CD4-positive, alpha-beta T cell treated with Interleukin-21 for 1 hour (primary cell): Measurements from ENCODE around the gene PCDHA1.
"Not testable (repeated sequence)": the region's sequence is repeated elsewhere in the genome, so short reads cannot be mapped to it uniquely, and the experiment has no call there.

Experiments
- DNase-seq: peaks from one replicate; pipeline ENCODE4 v3.0.0-alpha.2; 2020

PCDHA1 gene

DNA sequence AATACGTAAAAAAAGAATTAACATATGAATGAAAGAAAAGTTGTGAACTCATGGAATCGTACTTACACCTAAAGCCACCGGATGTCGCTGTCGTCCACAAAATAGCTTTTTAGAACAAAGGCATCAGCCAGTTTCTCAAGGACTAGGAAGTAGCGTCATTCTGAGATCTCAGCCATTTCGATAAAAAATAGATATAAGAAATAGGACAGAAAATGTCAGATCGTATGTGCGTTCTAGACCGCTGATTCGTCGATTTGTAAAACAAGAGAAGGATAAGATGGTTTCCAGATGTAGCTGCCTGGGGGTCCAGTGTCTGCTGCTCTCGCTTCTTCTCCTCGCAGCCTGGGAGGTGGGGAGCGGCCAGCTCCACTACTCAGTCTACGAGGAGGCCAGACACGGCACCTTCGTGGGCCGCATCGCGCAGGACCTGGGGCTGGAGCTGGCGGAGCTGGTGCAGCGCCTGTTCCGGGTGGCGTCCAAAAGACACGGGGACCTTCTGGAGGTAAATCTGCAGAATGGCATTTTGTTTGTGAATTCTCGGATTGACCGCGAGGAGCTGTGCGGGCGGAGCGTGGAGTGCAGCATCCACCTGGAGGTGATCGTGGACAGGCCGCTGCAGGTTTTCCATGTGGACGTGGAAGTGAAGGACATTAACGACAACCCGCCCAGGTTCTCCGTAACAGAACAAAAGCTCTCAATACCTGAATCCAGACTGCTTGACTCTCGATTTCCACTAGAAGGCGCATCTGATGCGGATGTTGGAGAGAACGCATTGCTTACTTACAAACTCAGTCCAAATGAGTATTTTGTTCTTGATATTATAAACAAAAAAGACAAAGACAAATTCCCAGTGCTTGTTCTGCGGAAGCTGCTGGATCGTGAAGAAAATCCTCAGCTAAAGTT lies 70.1 kb downstream of the PCDHA1 start, which contains the start of gene PCDHA10:
TSS of gene PCDHA10 (plus strand) at position 126 of the 903 bp plus-strand sequence. CDS start at position 278, 152 bp downstream.
- no peak for DNase-seq

DNA sequence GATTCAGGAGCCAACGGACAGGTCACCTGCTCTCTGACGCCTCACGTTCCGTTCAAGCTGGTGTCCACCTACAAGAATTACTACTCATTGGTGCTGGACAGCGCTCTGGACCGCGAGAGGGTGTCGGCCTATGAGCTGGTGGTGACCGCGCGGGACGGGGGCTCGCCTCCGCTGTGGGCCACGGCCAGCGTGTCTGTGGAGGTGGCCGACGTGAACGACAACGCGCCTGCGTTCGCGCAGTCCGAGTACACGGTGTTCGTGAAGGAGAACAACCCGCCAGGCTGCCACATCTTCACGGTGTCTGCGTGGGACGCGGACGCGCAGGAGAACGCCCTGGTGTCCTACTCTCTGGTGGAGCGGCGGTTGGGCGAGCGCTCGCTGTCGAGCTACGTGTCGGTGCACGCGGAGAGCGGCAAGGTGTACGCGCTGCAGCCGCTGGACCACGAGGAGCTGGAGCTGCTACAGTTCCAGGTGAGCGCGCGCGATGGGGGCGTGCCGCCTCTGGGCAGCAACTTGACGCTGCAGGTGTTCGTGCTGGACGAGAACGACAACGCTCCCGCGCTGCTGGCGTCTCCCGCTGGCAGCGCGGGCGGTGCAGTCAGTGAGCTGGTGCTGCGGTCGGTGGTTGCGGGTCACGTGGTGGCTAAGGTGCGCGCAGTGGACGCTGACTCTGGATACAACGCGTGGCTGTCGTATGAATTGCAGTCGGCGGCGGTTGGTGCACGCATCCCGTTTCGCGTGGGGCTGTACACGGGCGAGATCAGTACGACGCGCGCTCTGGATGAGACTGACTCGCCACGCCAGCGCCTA lies 71.4 kb downstream of the PCDHA1 start:
- DNase-seq, result no peak

DNA sequence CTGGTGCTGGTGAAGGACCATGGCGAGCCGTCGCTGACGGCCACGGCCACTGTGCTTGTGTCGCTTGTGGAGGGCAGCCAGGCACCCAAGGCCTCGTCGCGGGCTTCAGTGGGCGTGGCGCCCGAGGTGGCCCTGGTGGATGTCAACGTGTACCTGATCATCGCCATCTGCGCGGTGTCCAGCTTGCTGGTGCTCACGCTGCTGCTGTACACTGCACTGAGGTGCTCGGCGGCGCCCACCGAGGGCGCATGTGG lies 72.0 kb downstream of the PCDHA1 start:
- no peak for DNase-seq

- no peak for DNase-seq
Observed at GRCh38 chr5:140862441-140863295, 76.7 kb downstream of the PCDHA1 start.

GRCh38 chr5:140868721-140869554 lies 83.0 kb downstream of the PCDHA1 start, which contains the start of gene PCDHA11:
TSS of gene PCDHA11 (plus strand) at chr5:140868957. CDS start at chr5:140869104, 147 bp downstream.
- no peak for DNase-seq

- DNase-seq, result no peak
Observed at GRCh38 chr5:140869555-140869886, 83.6 kb downstream of the PCDHA1 start.

DNA sequence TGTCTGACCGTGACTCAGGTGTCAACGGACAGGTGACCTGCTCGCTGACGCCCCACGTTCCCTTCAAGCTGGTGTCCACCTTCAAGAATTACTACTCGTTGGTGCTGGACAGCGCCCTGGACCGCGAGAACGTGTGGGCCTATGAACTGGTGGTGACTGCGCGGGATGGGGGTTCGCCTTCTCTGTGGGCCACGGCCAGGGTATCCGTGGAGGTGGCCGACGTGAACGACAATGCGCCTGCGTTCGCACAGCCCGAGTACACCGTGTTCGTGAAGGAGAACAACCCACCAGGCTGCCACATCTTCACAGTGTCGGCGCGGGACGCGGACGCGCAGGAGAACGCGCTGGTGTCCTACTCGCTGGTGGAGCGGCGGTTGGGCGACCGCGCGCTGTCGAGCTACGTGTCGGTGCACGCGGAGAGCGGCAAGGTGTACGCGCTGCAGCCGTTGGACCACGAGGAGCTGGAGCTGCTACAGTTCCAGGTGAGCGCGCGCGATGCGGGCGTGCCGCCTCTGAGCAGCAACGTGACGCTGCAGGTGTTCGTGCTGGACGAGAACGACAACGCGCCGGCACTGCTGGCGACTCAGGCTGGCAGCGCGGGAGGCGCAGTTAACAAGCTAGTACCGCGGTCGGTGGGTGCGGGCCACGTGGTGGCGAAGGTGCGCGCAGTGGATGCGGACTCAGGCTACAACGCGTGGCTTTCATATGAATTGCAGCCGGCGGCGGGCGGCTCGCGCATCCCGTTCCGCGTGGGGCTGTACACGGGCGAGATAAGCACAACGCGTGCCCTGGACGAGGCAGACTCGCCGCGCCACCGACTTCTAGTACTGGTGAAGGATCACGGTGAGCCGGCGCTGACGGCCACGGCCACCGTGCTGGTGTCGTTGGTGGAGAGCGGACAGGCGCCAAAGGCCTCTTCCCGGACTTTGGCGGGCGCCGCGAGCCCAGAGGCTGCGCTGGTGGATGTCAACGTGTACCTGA lies 84.6 kb downstream of the PCDHA1 start:
- DNase-seq, result no peak

- no peak for DNase-seq
Observed at GRCh38 chr5:140875085-140876065, 89.4 kb downstream of the PCDHA1 start, which contains the start of gene PCDHA12. TSS of gene PCDHA12 (plus strand) at chr5:140875308. CDS start at chr5:140875473, 165 bp downstream.

DNA sequence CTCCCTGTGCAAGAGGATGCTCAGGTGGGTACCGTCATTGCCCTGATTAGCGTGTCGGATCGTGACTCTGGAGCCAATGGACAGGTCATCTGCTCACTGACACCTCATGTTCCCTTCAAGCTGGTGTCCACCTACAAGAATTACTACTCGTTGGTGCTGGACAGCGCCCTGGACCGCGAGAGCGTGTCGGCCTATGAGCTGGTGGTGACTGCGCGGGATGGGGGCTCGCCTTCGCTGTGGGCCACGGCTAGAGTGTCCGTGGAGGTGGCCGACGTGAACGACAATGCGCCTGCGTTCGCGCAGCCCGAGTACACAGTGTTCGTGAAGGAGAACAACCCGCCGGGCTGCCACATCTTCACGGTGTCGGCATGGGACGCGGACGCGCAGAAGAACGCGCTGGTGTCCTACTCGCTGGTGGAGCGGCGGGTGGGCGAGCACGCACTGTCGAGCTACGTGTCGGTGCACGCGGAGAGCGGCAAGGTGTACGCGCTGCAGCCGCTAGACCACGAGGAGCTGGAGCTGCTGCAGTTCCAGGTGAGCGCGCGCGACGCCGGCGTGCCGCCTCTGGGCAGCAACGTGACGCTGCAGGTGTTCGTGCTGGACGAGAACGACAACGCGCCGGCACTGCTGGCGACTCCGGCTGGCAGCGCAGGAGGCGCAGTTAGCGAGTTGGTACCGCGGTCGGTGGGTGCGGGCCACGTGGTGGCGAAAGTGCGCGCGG lies 90.8 kb downstream of the PCDHA1 start:
- DNase-seq, result not testable (repeated sequence)

DNA sequence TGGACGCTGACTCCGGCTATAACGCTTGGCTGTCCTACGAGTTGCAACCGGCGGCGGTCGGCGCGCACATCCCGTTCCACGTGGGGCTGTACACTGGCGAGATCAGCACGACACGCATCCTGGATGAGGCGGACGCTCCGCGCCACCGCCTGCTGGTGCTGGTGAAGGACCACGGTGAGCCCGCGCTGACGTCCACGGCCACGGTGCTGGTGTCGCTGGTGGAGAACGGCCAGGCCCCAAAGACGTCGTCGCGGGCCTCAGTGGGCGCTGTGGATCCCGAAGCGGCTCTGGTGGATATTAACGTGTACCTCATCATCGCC lies 91.3 kb downstream of the PCDHA1 start:
- no peak for DNase-seq

DNA sequence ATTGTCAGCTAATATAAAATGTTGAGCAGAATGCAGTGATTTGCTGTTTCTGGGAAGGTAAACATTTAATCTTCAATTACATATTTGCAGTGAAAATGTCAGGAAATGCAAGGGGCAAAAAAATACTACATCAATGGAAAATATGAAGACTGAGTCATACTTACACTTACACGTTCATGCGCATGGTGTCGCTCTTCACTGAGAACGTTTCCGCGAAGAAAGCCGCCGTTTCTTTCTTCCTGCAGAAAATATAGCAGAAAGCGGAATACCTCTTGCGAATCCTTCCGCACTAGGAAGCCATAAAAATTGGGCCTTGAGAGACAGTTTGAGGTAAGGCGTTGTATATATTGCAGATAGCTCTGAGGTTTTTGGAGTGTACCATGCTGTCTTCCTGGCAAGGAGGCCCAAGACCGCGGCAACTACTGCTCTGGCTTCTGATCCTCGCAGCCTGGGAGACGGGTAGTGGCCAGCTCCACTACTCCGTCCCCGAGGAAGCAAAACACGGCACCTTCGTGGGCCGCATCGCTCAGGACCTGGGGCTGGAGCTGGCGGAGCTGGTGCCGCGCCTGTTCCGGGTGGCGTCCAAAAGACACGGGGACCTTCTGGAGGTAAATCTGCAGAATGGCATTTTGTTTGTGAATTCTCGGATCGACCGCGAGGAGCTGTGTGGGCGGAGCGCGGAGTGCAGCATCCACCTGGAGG lies 96.1 kb downstream of the PCDHA1 start, which contains the start of gene PCDHA13:
TSS of gene PCDHA13 (plus strand) at position 236 of the 702 bp plus-strand sequence. CDS start at position 381, 145 bp downstream.
- DNase-seq, result no peak

GRCh38 chr5:140882591-140882899 lies 96.6 kb downstream of the PCDHA1 start:
- no peak for DNase-seq

GRCh38 chr5:140883373-140883772 lies 97.4 kb downstream of the PCDHA1 start:
- DNase-seq, result no peak

GRCh38 chr5:140883927-140884697 lies 98.2 kb downstream of the PCDHA1 start:
- DNase-seq, result no peak

DNA sequence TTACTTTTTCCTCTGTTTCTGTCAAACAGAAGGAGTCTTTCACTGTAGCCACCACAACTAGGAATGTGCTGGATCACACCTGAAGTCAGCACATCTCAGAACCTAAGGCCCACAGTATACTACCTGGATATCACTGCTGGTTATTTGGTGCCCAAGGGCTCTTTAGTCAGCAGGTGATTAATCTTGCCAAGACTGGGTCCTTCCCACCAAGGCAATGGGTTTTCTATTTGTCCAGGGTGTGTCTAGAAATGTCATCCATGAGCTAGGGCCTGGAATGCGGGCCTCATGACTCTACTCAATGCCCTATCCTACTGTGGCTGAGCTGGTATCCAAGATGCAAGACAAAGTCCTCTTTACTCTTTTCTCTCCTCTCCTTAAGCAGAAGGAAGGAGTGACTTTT lies 130.4 kb downstream of the PCDHA1 start:
- DNase-seq, result no peak

DNA sequence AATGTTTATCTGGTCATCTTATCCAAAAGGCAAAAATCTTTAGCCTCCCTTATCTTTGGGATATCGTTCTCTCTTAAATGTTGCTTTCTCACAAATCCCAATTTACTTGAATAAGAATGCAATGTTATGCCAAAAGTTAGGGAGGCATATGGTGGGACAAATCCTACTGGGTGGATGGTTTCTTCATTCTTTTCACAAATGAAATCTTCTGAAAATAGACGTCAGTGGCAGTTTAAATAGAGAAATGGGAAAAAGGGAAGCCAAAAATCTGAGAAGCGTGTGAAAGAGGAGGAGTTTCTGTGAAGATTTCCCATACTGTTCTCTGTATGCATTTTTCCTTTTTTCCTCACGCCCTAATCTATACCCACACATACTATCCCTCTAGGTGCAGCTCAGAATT lies 137.7 kb downstream of the PCDHA1 start:
- no peak for DNase-seq

- DNase-seq, result no peak
Observed at GRCh38 chr5:140925806-140926442, 140.0 kb downstream of the PCDHA1 start, which contains the start of gene PCDHAC1. TSS of gene PCDHAC1 (plus strand) at chr5:140926299. CDS start at chr5:140926893, 594 bp downstream.
